GM19328 (cell line): ENCODE results near the gene SLC26A1.

Experiments
- ATAC-seq: cut with Tn5 transposase; IDR thresholded peaks from one replicate; pipeline ENCODE4 v1.9.1; 2021; ENCODE audit warnings: mild to moderate bottlenecking, moderate library complexity; ENCODE audit not compliant: unreplicated experiment

The SLC26A1 gene, protein sequence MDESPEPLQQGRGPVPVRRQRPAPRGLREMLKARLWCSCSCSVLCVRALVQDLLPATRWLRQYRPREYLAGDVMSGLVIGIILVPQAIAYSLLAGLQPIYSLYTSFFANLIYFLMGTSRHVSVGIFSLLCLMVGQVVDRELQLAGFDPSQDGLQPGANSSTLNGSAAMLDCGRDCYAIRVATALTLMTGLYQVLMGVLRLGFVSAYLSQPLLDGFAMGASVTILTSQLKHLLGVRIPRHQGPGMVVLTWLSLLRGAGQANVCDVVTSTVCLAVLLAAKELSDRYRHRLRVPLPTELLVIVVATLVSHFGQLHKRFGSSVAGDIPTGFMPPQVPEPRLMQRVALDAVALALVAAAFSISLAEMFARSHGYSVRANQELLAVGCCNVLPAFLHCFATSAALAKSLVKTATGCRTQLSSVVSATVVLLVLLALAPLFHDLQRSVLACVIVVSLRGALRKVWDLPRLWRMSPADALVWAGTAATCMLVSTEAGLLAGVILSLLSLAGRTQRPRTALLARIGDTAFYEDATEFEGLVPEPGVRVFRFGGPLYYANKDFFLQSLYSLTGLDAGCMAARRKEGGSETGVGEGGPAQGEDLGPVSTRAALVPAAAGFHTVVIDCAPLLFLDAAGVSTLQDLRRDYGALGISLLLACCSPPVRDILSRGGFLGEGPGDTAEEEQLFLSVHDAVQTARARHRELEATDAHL

DNA sequence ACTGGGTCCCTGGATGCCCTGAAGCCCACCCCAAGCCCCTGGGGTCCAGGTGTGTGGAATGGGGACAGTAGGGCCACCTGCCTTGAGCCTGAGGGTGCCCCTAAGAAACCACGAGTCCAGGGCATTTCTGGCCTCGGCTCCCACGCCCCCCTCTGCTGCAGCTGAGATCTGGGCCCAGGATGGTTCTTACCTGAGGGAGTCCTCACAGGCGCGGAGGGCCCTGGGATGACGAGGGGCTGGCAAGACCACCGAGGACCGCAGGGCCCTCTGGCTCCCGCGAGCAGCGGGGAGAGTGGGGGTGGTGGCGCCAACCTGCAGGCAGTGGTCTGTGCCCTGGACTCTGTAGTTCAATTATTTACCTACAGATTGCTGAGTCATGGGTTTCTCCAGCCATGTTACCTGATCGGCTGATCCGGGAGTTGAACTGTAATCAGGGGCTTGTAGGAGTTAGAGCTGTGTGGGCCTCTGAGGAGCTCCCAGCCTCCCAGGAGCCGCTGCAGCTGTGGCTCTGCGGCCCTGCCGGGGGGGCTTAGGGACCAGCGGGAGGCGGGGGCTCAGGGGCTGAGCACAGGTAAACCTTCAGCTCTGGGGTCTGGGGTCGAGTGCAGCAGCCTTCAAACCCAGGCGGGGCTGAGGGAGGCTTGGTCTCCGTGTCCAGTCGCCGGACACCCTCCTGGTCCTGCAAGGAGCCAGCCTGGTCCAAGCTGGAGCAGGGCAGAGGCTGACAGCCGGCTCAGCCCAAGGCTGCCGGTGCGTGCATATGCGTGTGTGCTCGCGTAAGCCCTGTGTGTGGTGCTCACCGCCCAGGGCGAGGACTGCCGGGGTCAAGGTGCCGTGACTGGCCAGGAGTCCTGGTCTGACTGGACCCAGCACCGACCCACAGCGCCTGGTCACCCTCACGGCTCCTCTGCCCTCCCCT is at the start of gene SLC26A1:
SLC26A1 (minus strand) TSS at position 294 of the 919 bp plus-strand sequence. CDS start 1,701 bp downstream, outside the sequence.
- no peak for ATAC-seq

GRCh38 chr4:1042352-1043055 is 49.3 kb upstream of the SLC26A1 start:
- ATAC-seq = no peak

GRCh38 chr4:1041936-1042330 is 48.7 kb upstream of the SLC26A1 start:
- no peak for ATAC-seq

DNA sequence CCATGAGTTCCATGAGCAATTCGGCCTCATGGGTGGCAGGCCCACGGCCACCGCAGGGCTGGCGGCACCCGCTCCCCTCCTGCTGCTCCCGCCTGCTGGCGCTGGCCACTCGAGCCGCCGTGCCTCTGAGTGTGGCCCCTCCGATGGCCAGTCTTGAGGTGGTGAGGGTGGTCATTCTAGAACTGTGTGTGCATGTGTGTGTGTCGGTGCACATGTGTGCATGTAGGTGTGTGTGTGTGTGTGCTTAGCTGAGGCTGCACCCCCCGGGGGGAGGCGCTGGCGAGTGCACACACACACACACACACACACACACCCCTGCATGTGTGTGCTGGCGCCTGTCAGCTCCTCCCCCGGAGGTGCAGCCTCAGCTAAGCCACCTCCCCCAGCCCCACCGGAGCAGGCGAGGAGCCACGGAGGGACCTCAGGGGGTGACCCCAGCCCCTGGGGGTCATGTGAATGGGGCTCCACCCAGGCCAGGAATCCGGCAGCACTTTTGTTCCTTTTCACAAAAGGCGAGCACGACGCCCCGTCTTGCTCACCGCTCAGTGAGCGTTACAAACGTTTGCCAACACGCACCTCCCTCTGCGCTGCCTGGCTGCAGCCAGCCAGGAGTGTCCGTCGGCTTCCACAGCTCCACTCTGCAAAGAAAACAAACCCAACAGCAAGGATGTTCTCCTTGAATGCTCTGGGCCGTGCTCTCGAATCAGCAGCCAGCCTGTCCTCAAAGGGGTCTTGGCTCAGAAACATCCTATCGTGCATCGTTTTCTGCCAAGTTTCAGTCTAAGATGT is 48.1 kb upstream of the SLC26A1 start:
- ATAC-seq = no peak

DNA sequence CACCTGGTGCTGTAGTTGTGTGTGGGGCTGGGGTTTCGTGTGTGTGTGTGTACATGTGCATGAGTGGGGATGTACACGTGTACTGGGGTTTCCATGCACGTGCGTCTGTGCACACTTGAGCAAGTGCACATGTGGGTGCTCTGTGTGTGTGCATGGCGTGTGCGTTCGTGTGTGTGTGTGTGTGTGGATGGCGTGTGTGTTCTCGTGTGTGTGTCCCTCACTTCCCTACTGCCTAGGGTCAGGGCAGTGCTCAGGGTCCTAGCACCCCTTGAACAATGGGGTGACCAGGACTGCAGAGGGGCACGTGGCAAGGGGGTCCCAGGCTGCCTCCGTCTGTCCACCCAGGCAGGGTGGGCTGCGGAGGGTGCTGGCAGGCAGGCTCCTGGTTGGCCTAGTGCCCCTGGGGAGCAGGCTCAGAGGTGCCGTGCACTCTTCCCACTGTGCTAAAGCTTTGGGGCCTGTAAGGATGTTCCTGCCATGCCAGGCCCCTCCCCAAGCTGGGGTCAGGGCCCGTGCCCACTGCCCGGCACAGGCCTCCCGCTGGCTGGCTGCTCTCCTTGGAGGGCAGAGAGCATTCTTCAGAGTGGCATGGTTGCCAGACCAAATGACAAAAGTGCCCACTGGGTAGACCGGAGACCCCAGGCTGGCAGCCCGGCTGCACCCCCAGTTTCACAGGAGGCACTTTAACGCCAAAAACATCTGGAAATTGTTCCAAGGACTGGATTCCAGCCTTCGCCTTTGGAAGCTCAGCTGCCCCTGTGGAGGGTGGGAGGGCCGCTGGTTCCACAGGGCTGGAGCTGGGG is 47.3 kb upstream of the SLC26A1 start:
- ATAC-seq = no peak

DNA sequence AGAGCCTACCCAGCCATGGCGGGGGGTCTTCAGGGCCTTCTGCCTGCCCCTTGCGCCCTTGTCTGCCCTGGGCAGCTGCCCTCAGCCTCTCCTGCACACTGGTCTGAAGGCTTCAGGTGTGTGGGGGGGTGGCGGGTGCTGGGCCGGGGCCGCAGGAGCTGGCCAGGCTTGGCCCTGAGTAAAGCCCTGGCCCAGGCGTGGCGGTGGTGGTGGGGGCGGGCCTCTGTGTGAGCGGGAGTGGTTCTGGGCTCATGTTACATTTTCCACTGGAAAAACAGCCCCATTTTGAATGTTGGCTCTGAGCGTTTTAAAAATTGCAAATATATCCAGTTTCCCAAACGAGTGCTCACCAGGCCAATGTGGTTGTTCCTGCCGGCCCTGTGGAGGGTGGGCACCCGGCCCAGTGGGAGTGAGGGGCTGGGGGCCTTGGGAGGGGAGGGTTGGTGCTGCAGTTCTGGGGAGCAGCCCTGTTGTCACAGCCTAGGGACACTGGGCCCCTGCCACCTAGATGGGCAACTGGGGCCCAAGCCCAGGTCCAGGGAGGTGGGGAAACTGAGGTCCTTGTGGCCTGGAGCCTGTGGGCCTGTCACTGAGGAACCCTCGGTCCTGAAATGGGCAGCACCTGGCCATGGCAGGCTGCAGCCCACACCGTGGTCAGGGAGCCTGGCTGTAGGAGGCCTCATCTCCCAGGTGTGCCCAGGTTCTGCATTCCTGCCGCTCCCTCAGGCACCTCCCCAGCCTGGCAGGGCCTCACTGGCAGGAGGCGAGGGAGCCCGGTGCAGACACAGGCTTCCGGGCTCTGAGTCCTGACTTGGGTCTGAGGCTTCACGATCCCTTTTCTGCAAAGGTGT is 46.5 kb upstream of the SLC26A1 start:
- no peak for ATAC-seq

DNA sequence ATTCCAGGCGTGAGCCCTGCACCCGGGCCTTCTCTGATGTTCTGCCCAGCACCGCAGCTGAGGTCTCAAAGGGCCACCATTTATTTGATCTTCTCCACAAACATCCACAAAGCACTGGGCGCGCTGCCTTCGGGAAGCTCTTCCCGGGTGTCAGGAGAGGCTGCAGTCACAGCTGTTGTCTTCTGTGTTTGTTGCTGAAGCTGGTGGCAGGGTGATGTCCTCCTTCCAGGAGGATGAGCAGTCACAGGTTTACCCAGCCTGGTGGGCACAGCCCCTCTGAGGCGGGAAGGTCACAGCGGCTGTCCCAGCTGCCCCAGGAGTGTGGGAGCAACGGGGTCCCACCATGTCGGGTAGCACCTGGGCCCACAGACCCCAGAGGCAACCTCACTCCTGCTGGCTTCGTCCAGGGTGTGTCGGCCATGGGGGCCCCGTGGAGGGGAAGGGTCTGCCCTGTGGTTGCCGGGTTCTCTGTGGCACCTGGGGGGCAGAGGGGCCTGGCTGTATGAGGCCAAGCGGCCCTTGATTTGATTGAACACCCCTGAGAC is 45.8 kb upstream of the SLC26A1 start:
- no peak for ATAC-seq

DNA sequence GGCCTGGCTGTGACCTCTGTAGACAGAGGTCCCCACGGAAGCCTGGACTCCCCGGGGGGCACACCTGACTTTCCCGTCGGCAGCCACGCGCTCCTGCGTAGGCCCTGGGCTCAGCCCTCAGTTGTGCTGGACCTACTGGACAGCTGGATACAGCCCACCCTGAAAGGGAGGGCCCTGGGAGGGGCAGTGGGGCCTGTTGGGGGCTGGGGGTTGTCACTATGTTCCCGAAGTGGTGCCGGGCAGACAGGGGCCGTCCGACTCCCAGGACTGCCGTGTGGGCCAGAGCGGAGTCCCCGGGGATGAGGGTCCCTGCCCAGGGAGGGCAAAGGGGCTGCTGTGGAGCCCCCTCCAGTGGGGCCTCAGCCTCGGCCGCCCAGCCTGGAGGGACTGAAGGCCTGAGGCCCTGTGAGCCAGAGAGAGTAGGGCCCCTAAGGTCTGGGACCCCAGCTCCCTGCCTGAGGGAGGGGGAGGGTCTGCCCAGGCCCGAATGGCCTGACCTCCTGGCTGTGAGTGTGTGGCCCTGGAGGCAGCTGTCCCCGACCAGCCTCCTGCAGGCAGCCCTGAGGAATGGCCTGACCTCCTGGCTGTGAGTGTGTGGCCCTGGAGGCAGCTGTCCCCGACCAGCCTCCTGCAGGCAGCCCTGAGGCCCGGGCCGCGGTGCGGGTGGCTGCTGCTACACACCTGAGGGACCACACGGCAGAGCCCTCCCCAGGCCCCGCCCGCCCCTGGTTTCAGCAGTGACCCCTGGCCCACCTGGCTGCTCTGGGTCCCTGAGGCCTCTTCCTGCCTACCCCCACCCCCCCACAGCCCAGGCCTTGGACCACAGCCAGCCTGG is 44.0 kb upstream of the SLC26A1 start:
- ATAC-seq = no peak

GRCh38 chr4:1036095-1036494 is 42.9 kb upstream of the SLC26A1 start:
- ATAC-seq = no peak

- ATAC-seq = no peak
Measured at GRCh38 chr4:1035510-1035909, 42.3 kb upstream of the SLC26A1 start.

DNA sequence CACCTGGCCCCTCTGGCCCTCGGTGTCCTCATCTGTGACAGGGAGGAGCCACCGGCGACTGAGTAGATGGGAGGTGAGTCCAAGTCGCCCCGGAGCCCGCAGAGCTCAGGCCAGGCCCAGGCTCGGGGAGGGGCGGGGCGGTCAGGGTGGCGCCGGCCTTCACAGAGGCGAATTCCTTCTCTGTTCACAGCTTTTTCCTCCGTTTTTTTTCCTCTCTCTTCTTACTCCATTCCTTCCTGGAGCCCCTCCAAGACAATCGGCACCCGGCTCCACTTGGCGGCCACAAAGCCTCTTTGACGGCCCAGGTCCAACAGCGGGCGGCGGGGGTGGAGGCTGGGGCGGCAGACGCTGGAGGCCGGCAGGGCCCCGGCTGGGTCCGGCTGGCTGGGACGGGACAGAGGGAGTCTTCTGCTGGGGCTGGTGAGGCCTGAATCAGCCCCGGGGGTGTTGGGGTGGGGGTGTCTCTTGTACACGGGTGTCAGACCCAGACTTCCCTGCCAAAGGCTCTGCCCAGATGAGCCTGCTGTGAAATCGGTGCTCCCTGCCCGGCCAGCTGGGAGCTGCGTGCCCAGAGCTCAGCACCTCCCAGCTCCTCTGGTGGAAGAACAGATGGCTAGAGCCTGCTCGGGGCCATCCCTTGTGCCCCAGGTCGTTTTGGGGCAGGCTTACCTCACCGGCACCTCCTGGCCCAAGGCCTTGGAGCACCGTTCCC is 40.8 kb upstream of the SLC26A1 start:
- no peak for ATAC-seq

DNA sequence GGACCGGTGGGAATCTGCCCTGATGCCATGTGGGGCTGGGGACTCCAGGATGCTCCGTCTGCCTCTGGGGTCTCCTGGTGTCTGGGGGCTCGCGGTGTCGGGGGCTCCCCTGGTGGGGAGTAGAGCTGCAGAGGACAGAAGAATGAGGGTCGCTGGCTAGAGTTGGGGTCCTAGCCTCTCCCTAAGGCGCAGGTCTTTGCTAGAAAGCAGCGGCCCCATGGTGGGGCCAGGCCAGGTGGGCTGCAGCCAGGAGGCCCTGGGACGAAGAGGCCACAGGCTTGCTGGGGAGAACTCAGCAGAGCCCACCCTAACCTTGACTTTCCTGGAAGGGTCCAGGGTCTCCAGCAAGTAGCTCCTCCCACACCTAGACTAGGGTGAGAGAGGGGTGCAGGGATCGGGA is 39.7 kb upstream of the SLC26A1 start:
- no peak for ATAC-seq

DNA sequence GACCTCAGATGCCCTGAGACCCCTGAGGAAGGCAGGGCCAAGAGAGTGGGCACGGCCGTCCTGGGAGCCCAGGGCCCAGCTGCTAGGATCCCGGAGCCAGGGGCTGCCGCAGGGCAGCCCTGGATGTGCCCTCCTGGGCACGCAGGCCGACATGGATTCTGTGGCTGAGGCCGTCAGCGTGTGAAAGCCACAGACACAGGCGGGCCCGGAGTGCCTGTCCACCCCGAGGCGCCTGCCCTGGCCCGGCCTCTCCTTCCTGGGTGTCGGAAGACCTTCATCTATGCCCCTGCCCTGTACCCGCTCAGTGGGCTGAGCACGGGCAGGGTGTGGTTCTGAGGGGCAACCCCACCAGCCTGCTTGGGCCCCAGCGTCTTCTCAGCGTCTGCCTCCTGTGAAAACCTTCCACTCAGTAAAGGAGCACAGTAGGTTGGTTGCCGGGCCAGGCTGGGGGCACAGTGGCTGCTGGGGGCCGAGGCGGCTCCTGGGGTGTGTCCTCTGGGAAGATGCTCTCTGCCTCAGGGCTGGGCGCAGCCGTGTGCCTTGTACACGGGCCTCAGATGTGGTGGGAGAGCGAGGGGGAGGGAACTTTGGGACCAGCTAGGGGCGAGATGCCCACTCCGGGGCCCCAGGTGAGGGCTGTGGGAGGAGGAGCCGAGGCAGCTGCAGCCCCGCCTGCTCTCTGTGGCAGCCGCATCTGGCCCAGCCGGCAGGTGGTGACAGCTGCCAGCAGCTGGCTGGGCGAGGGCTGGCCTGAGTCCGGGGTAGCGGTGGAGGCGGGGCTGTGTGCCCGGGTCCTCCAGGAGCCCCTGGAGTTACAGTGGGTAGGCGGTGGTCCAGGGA is 39.0 kb upstream of the SLC26A1 start:
- no peak for ATAC-seq

- ATAC-seq = no peak
Measured at GRCh38 chr4:1031346-1031745, 38.1 kb upstream of the SLC26A1 start.

DNA sequence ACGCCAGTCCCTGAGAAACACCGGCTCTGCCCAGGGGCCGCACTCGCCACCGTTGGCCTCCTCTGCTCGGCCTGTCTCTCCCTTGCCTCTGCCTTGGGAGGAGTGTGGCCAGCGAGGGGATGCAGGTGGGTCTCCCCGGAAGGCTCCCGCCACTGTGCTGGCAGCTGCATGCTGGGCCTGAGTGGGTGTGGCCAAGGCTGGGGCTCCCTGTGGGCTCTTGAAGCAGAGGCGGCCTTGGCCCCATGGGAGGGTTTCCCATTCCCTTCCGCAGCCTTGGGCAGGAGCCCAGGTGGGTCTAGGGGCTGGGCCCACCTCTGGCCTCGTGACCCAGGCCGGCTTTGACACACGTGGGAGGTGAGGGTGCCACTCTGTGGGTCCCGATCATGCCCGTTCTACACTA is 37.4 kb upstream of the SLC26A1 start:
- no peak for ATAC-seq
